SK-N-SH treated with all-trans-retinoic acid at 6 μM for 48 hours (cell line): ENCODE measurements around the gene NUP205.
"Not testable (repeated sequence)": the region's sequence is repeated elsewhere in the genome, so short reads cannot be mapped to it uniquely, and the experiment has no call there.

Experiments
- ATAC-seq: fragments of 200-7000 bp; cut with Tn5 transposase; 3 replicates; pipeline ENCODE4 v1.9.1; 2020; ENCODE audit warnings: mild to moderate bottlenecking, moderate library complexity
- ARNTL ChIP-seq: fragments of 450-650 bp; formaldehyde crosslinking; IDR thresholded peaks from 2 replicates; pipeline ENCODE4 v1.5.0; 2020; ENCODE audit warnings: low read depth, mild to moderate bottlenecking, moderate library complexity, borderline replicate concordance
- BACH2 ChIP-seq: fragments of 250-450 bp; sonication (Bioruptor Pico); IDR thresholded peaks from 2 replicates; pipeline ENCODE4 v1.9.0; 2021; ENCODE audit warnings: mild to moderate bottlenecking, borderline replicate concordance
- CREB5 ChIP-seq: fragments of 250-450 bp; sonication (Bioruptor Pico); IDR thresholded peaks from 2 replicates; pipeline ENCODE4 v1.5.1; 2020; ENCODE audit warnings: low read depth, mild to moderate bottlenecking, moderate library complexity
- CSDC2 ChIP-seq: fragments of 250-450 bp; sonication (Bioruptor Pico); IDR thresholded peaks from 2 replicates; pipeline ENCODE4 v1.5.0; 2020; ENCODE audit warnings: mild to moderate bottlenecking, moderate library complexity
- CSRNP3 ChIP-seq: fragments of 250-450 bp; sonication (Bioruptor Pico); IDR thresholded peaks from 2 replicates; pipeline ENCODE4 v1.5.1; 2021; ENCODE audit warnings: mild to moderate bottlenecking, moderate library complexity
- ESRRG ChIP-seq: fragments of 250-450 bp; sonication (Bioruptor Pico); IDR thresholded peaks from 2 replicates; pipeline ENCODE4 v1.6.1; 2021; ENCODE audit warnings: mild to moderate bottlenecking
- GLIS3 ChIP-seq: fragments of 250-450 bp; sonication (Bioruptor Pico); IDR thresholded peaks from 2 replicates; pipeline ENCODE4 v1.5.0; 2020; ENCODE audit warnings: mild to moderate bottlenecking, moderate library complexity
- ISL1 ChIP-seq: fragments of 250-450 bp; sonication (Bioruptor Pico); IDR thresholded peaks from 2 replicates; pipeline ENCODE4 v2.1.2; 2022; ENCODE audit warnings: mild to moderate bottlenecking, moderate library complexity
- PATZ1 ChIP-seq: fragments of 250-450 bp; sonication (Bioruptor Pico); IDR thresholded peaks from 2 replicates; pipeline ENCODE4 v1.8.0; 2020; ENCODE audit warnings: mild to moderate bottlenecking, moderate library complexity, borderline replicate concordance
- PPARA ChIP-seq: fragments of 250-450 bp; sonication (Bioruptor Pico); IDR thresholded peaks from 2 replicates; pipeline ENCODE4 v1.5.0; 2020; ENCODE audit warnings: mild to moderate bottlenecking, borderline replicate concordance
- RARB ChIP-seq: fragments of 250-450 bp; sonication (Bioruptor Pico); IDR thresholded peaks from 2 replicates; pipeline ENCODE4 v1.8.0; 2021; ENCODE audit warnings: mild to moderate bottlenecking, moderate library complexity
- SNAI2 ChIP-seq: fragments of 250-450 bp; sonication (Bioruptor Pico); IDR thresholded peaks from 2 replicates; pipeline ENCODE4 v1.5.0; 2020; ENCODE audit warnings: mild to moderate bottlenecking, moderate library complexity
- TCF4 ChIP-seq: fragments of 250-450 bp; sonication (Bioruptor Pico); IDR thresholded peaks from 2 replicates; pipeline ENCODE4 v1.8.0; 2021; ENCODE audit warnings: mild to moderate bottlenecking, moderate library complexity, borderline replicate concordance
- TOX ChIP-seq: fragments of 250-450 bp; sonication (Bioruptor Pico); IDR thresholded peaks from 2 replicates; pipeline ENCODE4 v1.8.0; 2021; ENCODE audit warnings: mild to moderate bottlenecking, moderate library complexity, borderline replicate concordance
- ZC3H10 ChIP-seq: fragments of 250-450 bp; sonication (Bioruptor Pico); IDR thresholded peaks from 2 replicates; pipeline ENCODE4 v1.5.1; 2021; ENCODE audit warnings: mild to moderate bottlenecking, moderate library complexity
- ZFP3 ChIP-seq: fragments of 250-450 bp; sonication (Bioruptor Pico); IDR thresholded peaks from 2 replicates; pipeline ENCODE4 v1.5.0; 2020; ENCODE audit warnings: mild to moderate bottlenecking, moderate library complexity
- ZFP30 ChIP-seq: fragments of 450-650 bp; formaldehyde crosslinking; IDR thresholded peaks from 2 replicates; pipeline ENCODE4 v1.5.0; 2022; ENCODE audit warnings: mild to moderate bottlenecking, moderate library complexity
- ZNF565 ChIP-seq: fragments of 450-650 bp; formaldehyde crosslinking; conservative IDR thresholded peaks from 2 replicates; pipeline ENCODE4 v1.5.0; 2020; ENCODE audit warnings: low read depth, mild to moderate bottlenecking, moderate library complexity
- ZNF70 ChIP-seq: fragments of 450-650 bp; formaldehyde crosslinking; IDR thresholded peaks from 2 replicates; pipeline ENCODE4 v1.5.0; 2020; ENCODE audit warnings: mild to moderate bottlenecking, moderate library complexity
- ZNF8 ChIP-seq: fragments of 450-650 bp; formaldehyde crosslinking; IDR thresholded peaks from 2 replicates; pipeline ENCODE4 v1.5.0; 2020; ENCODE audit warnings: mild to moderate bottlenecking, moderate library complexity

NUP205 gene

GRCh38 chr7:135618510-135618909 is 60.8 kb downstream of the NUP205 start:
- no peak for ATAC-seq
- TF ChIP-seq ZC3H10 (CRISPR knock-in tag): no peak
- TF ChIP-seq PPARA (CRISPR knock-in tag): no peak
- no peak for TF ChIP-seq ZFP3 (CRISPR knock-in tag)
- TF ChIP-seq ZFP30 (CRISPR knock-in tag): no peak

GRCh38 chr7:135620447-135620846 is 62.7 kb downstream of the NUP205 start:
- ATAC-seq: no peak

GRCh38 chr7:135620980-135621850 is 63.5 kb downstream of the NUP205 start:
- ATAC-seq: peak; percentile 94
- peak; percentile 72 for TF ChIP-seq ISL1 (CRISPR knock-in tag)
- TF ChIP-seq ZNF8 (CRISPR knock-in tag): no peak

More at GRCh38 chr7:135620447-135620846, 62.7 kb downstream of the NUP205 start:
- TF ChIP-seq ZNF8 (CRISPR knock-in tag) (no peak), CREB5 (CRISPR knock-in tag) (no peak), CSRNP3 (CRISPR knock-in tag) (no peak), ESRRG (CRISPR knock-in tag) (no peak), PPARA (CRISPR knock-in tag) (no peak), ZFP3 (CRISPR knock-in tag) (no peak), ZNF70 (CRISPR knock-in tag) (no peak), ZNF565 (CRISPR knock-in tag) (no peak), TCF4 (CRISPR knock-in tag) (no peak), ZFP30 (CRISPR knock-in tag) (no peak), ZC3H10 (CRISPR knock-in tag) (no peak)
- TF ChIP-seq, all 23 proteins: peak for 0

- ATAC-seq: no peak
- no peak for TF ChIP-seq RARB (CRISPR knock-in tag)
- no peak for TF ChIP-seq ZNF70 (CRISPR knock-in tag)
- no peak for TF ChIP-seq ZFP3 (CRISPR knock-in tag)
- TF ChIP-seq ARNTL (CRISPR knock-in tag): no peak
- no peak for TF ChIP-seq GLIS3
- TF ChIP-seq PPARA (CRISPR knock-in tag): no peak
- no peak for TF ChIP-seq ZNF565 (CRISPR knock-in tag)
- TF ChIP-seq ZNF8 (CRISPR knock-in tag): no peak
- no peak for TF ChIP-seq CREB5 (CRISPR knock-in tag)
- no peak for TF ChIP-seq CSRNP3 (CRISPR knock-in tag)
- no peak for TF ChIP-seq CSDC2
- TF ChIP-seq ZC3H10 (CRISPR knock-in tag): no peak
- no peak for TF ChIP-seq TOX (CRISPR knock-in tag)
- no peak for TF ChIP-seq BACH2
- no peak for TF ChIP-seq SNAI2
- no peak for TF ChIP-seq ISL1 (CRISPR knock-in tag)
- no peak for TF ChIP-seq ZFP30 (CRISPR knock-in tag)
- TF ChIP-seq PATZ1 (CRISPR knock-in tag): no peak
These were observed 76.6 kb downstream of the NUP205 start for GRCh38 chr7:135634191-135634878.

GRCh38 chr7:135639690-135640089 is 82.0 kb downstream of the NUP205 start:
- ATAC-seq: not testable (repeated sequence)
